GM23338 (cell line): ENCODE measurements around the gene KDM4C. TPM values are rescaled to one million over a fixed set of nuclear protein-coding genes. Genes with fewer than 3 reads are reported as not detected.

Source experiments
- ATAC-seq: fragments of 200-7000 bp; cut with Tn5 transposase; 3 replicates; pipeline ENCODE4 v1.9.1; 2020
- DNase-seq: peaks from one replicate; pipeline ENCODE4 v3.0.0-alpha.2; 2015; ENCODE audit warnings: low spot score
- H2AFZ ChIP-seq: fragments of 200-600 bp; sonication (generic); 2 replicates; pipeline ENCODE4 v1.8.0; 2016; ENCODE audit warnings: antibody characterized with exemption, mild to moderate bottlenecking, moderate library complexity
- H3F3A ChIP-seq: fragments of 200-600 bp; sonication (generic); replicated peaks from 2 replicates; pipeline ENCODE4 v1.8.0; 2017; ENCODE audit warnings: antibody characterized with exemption, mixed run types, low read depth
- H3K27ac ChIP-seq: fragments of 200-600 bp; sonication (generic); 2 replicates; pipeline ENCODE4 v1.6.1; 2016; ENCODE audit warnings: low read depth
- H3K27me3 ChIP-seq: fragments of 200-600 bp; sonication (generic); 2 replicates; pipeline ENCODE4 v1.8.0; 2016; ENCODE audit warnings: mild to moderate bottlenecking, mixed run types, moderate library complexity; ENCODE audit not compliant: insufficient read depth
- H3K36me3 ChIP-seq: fragments of 200-600 bp; sonication (generic); 2 replicates; pipeline ENCODE4 v1.8.0; 2016; ENCODE audit warnings: mild to moderate bottlenecking; ENCODE audit not compliant: insufficient read depth
- H3K4me1 ChIP-seq: fragments of 200-600 bp; sonication (generic); 2 replicates; pipeline ENCODE4 v1.8.0; 2016; ENCODE audit warnings: mild to moderate bottlenecking, moderate library complexity; ENCODE audit not compliant: insufficient read depth
- H3K4me2 ChIP-seq: fragments of 200-600 bp; sonication (generic); 2 replicates; pipeline ENCODE4 v1.7.1; 2017; ENCODE audit warnings: mixed run types
- H3K4me3 ChIP-seq: fragments of 200-600 bp; sonication (generic); 2 replicates; pipeline ENCODE4 v1.6.1; 2016; ENCODE audit warnings: mixed run types
- H3K79me2 ChIP-seq: fragments of 200-600 bp; sonication (generic); replicated peaks from 2 replicates; pipeline ENCODE4 v1.8.0; 2017; ENCODE audit warnings: mild to moderate bottlenecking; ENCODE audit not compliant: insufficient read depth
- H3K9me2 ChIP-seq: fragments of 200-600 bp; sonication (generic); 2 replicates; pipeline ENCODE4 v1.8.0; 2017; ENCODE audit not compliant: insufficient read depth
- H4K20me1 ChIP-seq: fragments of 200-600 bp; sonication (generic); replicated peaks from 2 replicates; pipeline ENCODE4 v1.8.0; 2017; ENCODE audit warnings: mild to moderate bottlenecking; ENCODE audit not compliant: insufficient read depth
- H3K27ac Mint-ChIP-seq: 2 replicates; pipeline ENCODE4 v1.8.0; 2020; ENCODE audit warnings: inconsistent platforms, mild to moderate bottlenecking, moderate library complexity, mixed read lengths
- H3K27me3 Mint-ChIP-seq: 3 replicates; pipeline ENCODE4 v1.8.0; 2022; ENCODE audit warnings: low read depth, mild to moderate bottlenecking, moderate library complexity, mixed read lengths, inconsistent platforms; ENCODE audit not compliant: insufficient read depth, poor library complexity
- H3K36me3 Mint-ChIP-seq: 3 replicates; pipeline ENCODE4 v1.8.0; 2021; ENCODE audit warnings: low read depth, mild to moderate bottlenecking, inconsistent platforms, moderate library complexity, mixed read lengths
- H3K4me1 Mint-ChIP-seq: 3 replicates; pipeline ENCODE4 v1.8.0; 2020; ENCODE audit warnings: mild to moderate bottlenecking, inconsistent platforms, mixed read lengths
- H3K4me3 Mint-ChIP-seq: 3 replicates; pipeline ENCODE4 v1.8.0; 2021; ENCODE audit warnings: moderate library complexity, mild to moderate bottlenecking, inconsistent platforms, mixed read lengths
- H3K9me3 Mint-ChIP-seq: 3 replicates; pipeline ENCODE4 v1.8.0; 2020; ENCODE audit warnings: moderate library complexity, mild to moderate bottlenecking, inconsistent platforms, mixed read lengths
- CREB1 ChIP-seq: fragments of 250-450 bp; sonication (Bioruptor Pico); IDR thresholded peaks from 2 replicates; pipeline ENCODE4 v1.5.0; 2020; ENCODE audit warnings: low read depth, mild to moderate bottlenecking, moderate library complexity
- EZH2phosphoT487 ChIP-seq: fragments of 200-600 bp; sonication (generic); IDR thresholded peaks from one replicate; pipeline ENCODE4 v1.8.1; 2018; ENCODE audit warnings: antibody characterized with exemption; ENCODE audit not compliant: unreplicated experiment
- JUNB ChIP-seq: IDR thresholded peaks from one replicate; pipeline ENCODE4 v1.6.1; 2016; ENCODE audit warnings: antibody characterized with exemption; ENCODE audit not compliant: unreplicated experiment
- polyA plus RNA-seq: library from polyadenylated mRNA; unstranded; fragments of >200 nt; fragmentation: Nextera tagmentation; extraction: Ambion mirVana; gene quantifications from 2 replicates; pipeline ENCODE4 v1.2.1, GENCODE V29; 2016
- total RNA-seq: library from RNA; depleted of rRNA; stranded (reverse); fragments of >200 nt; shearing (Covaris generic); gene quantifications from 2 replicates; pipeline ENCODE4 v1.2.3, GENCODE V29; 2014
- TF ChIP-seq, protein P1 (sequence below), 2 experiments: fragments of 200-600 bp in 1 of 2; sonication (generic) in 1 of 2; conservative IDR thresholded peaks; 2 replicates each; pipeline versions ENCODE4 v1.5.1 to v1.6.1; 2016 to 2017; ENCODE audit warnings: antibody characterized with exemption in 2 of 2, low read depth in 2 of 2, mild to moderate bottlenecking in 2 of 2, moderate library complexity in 1 of 2
- TF ChIP-seq, protein P2 (sequence below): IDR thresholded peaks from 2 replicates; pipeline ENCODE4 v1.6.1; 2016; ENCODE audit warnings: antibody characterized with exemption
- TF ChIP-seq, protein P3 (sequence below): fragments of 250-450 bp; sonication (Bioruptor Pico); IDR thresholded peaks from 2 replicates; pipeline ENCODE4 v1.5.0; 2020; ENCODE audit warnings: mild to moderate bottlenecking, moderate library complexity

Gene KDM4C
- total and polyA plus RNA-seq, 2 experiments from 2014 or later: 12.0 to 43.8 TPM

DNA sequence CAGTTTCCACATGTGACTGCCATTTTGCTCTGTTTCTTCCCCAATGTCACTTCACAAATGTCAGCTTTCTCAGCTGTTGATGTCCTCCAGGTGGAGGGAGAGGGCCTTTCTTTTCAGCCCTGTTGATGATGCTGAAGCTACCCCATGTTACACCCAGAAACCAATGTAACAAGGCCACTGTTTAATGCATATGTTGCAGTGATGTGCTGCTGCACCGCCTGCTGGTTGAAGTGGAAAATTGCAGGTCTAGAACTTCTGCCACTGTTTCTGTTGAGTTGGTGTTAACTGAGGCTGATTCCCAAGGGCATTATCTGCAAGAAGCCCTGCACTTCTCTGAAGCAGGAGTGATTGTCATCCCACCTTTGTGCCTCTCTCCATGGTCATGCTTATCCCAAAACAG lies 428.4 kb downstream of the KDM4C start:
- no peak overlapping the region for H3K27ac Mint-ChIP-seq
- Histone ChIP-seq H3K4me2 (no peak overlapping the region), H3K27ac (no peak overlapping the region), H3K4me3 (no peak overlapping the region), H3F3A (no peaks in the 10 kb centered on the region), H2AFZ (no peak overlapping the region), H3K4me1 (no peaks in the 10 kb centered on the region), H3K36me3 (no peaks in the 10 kb centered on the region), H3K27me3 (no peaks in the 10 kb centered on the region), H4K20me1 (no peaks in the 10 kb centered on the region), H3K9me2 (peaks cover 15% of the 10 kb centered on the region), H3K79me2 (no peaks in the 10 kb centered on the region)
- ATAC-seq (peak; percentile 59; the same call in 2 of the 3 replicates), DNase-seq (peak; percentile 64)
- peaks cover 2% of the 10 kb centered on the region; the same call in 1 of the 3 replicates for H3K4me1 Mint-ChIP-seq
- peaks cover 40% of the 10 kb centered on the region for H3K36me3 Mint-ChIP-seq
- H3K27me3 Mint-ChIP-seq: peaks cover 8% of the 10 kb centered on the region
- peaks cover 29% of the 10 kb centered on the region for H3K9me3 Mint-ChIP-seq
- TF ChIP-seq, protein P1, sequence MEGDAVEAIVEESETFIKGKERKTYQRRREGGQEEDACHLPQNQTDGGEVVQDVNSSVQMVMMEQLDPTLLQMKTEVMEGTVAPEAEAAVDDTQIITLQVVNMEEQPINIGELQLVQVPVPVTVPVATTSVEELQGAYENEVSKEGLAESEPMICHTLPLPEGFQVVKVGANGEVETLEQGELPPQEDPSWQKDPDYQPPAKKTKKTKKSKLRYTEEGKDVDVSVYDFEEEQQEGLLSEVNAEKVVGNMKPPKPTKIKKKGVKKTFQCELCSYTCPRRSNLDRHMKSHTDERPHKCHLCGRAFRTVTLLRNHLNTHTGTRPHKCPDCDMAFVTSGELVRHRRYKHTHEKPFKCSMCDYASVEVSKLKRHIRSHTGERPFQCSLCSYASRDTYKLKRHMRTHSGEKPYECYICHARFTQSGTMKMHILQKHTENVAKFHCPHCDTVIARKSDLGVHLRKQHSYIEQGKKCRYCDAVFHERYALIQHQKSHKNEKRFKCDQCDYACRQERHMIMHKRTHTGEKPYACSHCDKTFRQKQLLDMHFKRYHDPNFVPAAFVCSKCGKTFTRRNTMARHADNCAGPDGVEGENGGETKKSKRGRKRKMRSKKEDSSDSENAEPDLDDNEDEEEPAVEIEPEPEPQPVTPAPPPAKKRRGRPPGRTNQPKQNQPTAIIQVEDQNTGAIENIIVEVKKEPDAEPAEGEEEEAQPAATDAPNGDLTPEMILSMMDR (conservative IDR thresholded peaks at IDR 0.05; ENCODE audit: low read depth in 2 of 2): peak; percentile 89 to 95
- TF ChIP-seq CREB1 (CRISPR knock-in tag) (no peak), JUNB (no peak), EZH2phosphoT487 (no peak)
- TF ChIP-seq, protein P2, sequence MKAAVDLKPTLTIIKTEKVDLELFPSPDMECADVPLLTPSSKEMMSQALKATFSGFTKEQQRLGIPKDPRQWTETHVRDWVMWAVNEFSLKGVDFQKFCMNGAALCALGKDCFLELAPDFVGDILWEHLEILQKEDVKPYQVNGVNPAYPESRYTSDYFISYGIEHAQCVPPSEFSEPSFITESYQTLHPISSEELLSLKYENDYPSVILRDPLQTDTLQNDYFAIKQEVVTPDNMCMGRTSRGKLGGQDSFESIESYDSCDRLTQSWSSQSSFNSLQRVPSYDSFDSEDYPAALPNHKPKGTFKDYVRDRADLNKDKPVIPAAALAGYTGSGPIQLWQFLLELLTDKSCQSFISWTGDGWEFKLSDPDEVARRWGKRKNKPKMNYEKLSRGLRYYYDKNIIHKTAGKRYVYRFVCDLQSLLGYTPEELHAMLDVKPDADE: no peak
- TF ChIP-seq, protein P3, sequence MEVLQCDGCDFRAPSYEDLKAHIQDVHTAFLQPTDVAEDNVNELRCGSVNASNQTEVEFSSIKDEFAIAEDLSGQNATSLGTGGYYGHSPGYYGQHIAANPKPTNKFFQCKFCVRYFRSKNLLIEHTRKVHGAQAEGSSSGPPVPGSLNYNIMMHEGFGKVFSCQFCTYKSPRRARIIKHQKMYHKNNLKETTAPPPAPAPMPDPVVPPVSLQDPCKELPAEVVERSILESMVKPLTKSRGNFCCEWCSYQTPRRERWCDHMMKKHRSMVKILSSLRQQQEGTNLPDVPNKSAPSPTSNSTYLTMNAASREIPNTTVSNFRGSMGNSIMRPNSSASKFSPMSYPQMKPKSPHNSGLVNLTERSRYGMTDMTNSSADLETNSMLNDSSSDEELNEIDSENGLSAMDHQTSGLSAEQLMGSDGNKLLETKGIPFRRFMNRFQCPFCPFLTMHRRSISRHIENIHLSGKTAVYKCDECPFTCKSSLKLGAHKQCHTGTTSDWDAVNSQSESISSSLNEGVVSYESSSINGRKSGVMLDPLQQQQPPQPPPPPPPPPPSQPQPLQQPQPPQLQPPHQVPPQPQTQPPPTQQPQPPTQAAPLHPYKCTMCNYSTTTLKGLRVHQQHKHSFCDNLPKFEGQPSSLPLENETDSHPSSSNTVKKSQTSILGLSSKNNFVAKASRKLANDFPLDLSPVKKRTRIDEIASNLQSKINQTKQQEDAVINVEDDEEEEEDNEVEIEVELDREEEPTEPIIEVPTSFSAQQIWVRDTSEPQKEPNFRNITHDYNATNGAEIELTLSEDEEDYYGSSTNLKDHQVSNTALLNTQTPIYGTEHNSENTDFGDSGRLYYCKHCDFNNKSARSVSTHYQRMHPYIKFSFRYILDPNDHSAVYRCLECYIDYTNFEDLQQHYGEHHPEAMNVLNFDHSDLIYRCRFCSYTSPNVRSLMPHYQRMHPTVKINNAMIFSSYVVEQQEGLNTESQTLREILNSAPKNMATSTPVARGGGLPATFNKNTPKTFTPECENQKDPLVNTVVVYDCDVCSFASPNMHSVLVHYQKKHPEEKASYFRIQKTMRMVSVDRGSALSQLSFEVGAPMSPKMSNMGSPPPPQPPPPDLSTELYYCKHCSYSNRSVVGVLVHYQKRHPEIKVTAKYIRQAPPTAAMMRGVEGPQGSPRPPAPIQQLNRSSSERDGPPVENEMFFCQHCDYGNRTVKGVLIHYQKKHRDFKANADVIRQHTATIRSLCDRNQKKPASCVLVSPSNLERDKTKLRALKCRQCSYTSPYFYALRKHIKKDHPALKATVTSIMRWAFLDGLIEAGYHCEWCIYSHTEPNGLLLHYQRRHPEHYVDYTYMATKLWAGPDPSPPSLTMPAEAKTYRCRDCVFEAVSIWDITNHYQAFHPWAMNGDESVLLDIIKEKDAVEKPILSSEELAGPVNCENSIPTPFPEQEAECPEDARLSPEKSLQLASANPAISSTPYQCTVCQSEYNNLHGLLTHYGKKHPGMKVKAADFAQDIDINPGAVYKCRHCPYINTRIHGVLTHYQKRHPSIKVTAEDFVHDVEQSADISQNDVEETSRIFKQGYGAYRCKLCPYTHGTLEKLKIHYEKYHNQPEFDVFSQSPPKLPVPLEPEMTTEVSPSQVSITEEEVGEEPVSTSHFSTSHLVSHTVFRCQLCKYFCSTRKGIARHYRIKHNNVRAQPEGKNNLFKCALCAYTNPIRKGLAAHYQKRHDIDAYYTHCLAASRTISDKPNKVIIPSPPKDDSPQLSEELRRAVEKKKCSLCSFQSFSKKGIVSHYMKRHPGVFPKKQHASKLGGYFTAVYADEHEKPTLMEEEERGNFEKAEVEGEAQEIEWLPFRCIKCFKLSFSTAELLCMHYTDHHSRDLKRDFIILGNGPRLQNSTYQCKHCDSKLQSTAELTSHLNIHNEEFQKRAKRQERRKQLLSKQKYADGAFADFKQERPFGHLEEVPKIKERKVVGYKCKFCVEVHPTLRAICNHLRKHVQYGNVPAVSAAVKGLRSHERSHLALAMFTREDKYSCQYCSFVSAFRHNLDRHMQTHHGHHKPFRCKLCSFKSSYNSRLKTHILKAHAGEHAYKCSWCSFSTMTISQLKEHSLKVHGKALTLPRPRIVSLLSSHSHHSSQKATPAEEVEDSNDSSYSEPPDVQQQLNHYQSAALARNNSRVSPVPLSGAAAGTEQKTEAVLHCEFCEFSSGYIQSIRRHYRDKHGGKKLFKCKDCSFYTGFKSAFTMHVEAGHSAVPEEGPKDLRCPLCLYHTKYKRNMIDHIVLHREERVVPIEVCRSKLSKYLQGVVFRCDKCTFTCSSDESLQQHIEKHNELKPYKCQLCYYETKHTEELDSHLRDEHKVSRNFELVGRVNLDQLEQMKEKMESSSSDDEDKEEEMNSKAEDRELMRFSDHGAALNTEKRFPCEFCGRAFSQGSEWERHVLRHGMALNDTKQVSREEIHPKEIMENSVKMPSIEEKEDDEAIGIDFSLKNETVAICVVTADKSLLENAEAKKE (CRISPR knock-in tag): 0 out of 2 replicates have a peak, but pooled peaks have one; percentile 38
- H3K4me3 Mint-ChIP-seq: no peak overlapping the region
